Measurements from ENCODE around the gene PHLPP2.
A peak's percentile ranks its signal among the peaks of the same experiment; 100 is the strongest.

Gene PHLPP2

DNA sequence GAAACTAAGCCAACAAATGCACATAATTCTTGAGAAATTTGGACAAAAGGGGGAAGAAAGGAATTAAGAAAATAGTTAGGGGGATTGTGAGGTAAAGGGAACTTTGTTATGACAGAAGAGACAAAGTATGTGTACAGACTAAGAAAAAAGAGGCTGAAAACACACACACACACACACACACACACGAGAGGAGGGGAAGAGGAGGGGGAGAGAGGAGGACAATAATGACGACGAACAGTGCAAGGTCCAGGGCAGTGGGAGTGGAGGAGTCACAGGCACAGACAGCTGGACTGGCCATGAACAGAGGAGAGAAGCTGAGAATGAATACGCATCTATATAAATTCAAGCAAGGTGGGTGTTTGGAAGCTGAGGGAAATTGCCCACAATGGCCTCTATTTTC, 54.0 kb downstream of the PHLPP2 start:
- no peak for DNase-seq (ENCODE audit: low read depth)

DNA sequence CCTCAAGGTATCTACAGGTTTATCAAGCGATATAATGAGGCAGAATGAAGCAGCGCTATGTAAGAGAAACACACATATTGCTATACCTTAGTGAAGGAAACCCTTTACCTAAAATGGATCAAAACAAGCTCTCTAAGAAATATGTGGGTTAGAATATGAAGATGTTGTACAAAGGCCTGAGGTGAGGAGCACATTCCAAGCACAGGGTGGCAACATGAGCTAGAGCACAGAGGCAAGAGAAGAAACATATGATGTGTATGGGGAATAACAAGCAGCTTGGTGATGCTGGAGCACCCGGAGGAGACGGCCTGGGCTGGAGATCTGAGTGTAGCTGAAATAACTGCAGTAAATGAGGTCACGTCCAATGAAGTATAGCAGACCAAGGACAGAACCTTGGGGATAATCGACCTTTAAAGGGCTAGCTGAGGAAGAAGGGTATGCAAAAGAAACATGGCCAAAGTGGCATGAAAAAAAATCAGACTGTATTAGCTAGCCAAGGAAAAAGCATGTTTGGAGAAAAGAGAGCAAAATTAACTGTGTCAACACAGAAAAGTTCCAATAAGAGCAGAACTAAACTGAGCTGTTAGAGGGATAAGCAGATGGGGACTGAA, 54.5 kb downstream of the PHLPP2 start:
- no peak for DNase-seq (ENCODE audit: low read depth)

DNA sequence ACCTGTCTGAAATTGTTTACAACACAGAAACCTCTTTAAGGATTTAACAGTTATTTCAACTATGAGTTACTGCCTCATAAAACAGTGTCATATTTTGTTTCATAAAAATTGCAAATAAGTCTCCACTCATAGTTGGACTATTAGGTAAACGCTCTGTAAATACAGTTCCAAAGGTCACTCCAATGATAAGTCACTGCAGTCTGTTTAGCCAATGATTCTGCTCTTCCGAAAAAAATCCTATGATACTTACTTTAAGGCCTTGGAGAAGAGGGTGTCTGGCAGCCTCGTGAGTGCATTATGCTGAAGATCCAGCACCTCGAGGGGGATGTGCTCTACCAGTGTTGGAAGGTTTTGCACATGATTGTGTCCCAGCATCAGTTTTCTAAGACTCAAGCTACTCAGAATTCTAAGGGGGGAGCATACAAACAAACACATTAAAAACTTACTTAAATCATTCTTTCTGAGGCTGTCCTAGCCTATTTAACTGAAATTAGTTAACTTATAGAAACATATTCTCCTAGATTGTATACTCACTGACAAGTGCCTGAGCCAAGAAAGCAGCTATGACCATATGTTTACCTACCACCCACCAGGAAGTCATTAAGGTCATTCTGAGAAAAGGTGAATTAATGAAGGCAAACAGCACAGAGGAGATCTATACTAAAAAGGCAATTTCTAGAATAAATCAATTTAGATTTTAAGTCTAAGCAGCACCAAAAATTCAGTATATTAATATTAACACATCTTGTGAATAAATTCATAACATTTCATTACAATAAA, 57.4 kb downstream of the PHLPP2 start:
- no peak for DNase-seq (ENCODE audit: low read depth)

DNA sequence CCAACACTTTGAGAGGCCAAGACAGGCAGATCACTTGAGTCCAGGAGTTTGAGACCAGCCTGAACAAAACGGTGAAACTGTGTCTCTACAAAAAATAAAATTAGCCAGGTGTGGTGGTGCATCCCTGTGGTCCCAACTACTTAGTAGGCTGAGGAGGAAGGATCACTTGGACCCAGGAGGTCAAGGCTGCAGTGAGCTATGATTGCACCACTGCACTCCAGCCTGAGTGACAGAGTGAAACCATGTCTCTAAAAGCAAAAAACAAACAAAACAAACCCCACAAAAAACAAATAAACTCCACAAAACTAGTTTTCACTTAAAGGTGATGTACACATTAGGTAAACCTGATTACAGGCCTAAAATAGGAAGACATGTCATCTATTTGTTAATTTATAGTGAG, 58.2 kb downstream of the PHLPP2 start:
- DNase-seq (ENCODE audit: low read depth): no peak

DNA sequence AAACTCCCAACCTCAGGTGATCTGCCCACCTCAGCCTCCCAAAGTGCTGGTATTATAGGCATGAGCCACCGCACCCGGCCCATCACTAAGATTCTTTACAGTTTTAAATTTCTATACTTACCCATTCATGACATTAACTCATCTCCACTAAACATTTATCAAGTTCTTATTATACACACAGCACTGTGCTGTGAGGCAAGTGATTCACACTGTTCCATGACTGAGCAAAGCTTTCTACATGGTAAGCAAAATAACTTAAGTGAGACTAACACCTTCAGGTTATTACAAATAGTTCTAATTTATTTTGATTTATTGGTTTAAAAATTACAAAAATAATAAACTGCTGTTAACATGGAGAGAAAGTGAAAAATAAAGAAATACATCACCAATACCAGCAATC, 65.0 kb downstream of the PHLPP2 start:
- no peak for DNase-seq (ENCODE audit: low read depth)

DNA sequence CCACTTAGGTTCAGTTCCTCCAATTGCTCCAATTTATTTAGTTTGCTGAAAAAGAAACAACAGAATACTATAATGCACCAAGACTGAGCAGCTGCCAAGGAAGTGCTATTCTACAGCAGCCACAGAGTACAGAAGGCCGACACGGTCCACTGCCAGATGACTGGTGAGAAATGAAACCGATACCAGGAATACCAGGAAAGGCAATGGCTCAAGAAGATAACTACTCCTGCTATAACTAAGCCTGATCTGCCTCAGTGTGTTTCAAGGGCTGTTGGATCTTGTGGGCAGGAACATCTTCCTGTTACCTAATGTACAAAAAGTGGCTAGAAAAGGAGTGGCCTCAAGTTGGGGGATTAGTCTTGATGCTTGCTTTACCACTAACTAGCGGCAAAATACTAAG, 65.7 kb downstream of the PHLPP2 start:
- DNase-seq (ENCODE audit: low read depth): no peak

DNA sequence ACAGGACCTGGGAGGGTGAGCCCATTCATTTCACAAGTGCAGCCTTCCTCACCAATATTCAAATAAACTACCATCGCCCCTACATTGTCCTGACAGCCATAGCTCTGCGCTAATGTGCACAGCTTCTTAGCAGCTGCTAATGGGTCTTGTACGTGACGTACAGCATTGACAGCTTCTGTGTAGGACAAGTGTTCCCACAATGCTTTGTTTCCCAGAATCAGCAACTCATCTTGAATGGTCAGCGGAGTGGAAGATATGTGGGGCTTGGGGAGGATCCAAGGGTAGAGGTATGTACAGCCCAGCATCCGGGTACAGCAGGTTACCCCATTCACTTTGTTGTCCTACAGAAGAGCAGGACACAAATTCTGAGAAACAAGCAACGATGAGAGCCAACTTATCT, 74.8 kb downstream of the PHLPP2 start:
- DNase-seq (ENCODE audit: low read depth): no peak

DNA sequence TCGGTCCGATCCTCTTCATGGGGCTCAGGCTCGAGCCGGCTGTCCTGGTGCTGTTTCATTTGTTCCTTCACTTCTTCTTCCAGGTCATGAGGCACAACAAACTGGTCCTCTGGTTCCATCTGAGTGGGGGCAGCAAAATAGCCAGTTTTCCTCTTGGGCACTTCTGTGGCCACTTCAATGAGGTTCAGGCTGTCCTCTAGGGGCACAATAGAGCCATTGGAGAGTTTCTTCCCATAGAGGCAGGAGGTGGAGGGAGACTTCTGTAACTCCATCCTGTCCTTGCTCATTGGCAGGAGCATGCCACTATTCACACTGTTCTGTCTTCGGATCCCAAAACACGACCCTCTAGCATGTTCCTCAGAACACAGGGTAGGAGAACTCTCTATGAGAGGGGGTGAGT, 75.6 kb downstream of the PHLPP2 start:
- DNase-seq (ENCODE audit: low read depth): no peak

DNA sequence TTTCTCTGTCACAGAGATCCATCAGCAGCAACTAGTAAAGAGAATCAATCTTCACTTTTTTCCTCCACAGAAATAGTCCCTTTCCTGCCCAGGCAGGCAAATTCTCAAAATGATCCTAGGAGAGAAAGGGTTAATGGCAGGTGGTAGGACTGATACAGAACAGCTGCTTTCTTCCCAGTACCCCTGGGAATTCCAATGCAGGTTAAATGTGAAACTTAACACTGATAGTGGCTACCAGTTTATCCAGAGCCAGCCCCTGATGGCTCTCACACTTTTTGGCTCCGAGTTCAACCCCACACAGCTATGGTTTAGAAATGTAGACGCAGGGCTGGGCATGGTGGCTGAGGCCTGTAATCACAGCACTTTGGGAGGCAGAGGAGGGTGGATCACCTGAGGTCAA, 76.3 kb downstream of the PHLPP2 start:
- no peak for DNase-seq (ENCODE audit: low read depth)

DNA sequence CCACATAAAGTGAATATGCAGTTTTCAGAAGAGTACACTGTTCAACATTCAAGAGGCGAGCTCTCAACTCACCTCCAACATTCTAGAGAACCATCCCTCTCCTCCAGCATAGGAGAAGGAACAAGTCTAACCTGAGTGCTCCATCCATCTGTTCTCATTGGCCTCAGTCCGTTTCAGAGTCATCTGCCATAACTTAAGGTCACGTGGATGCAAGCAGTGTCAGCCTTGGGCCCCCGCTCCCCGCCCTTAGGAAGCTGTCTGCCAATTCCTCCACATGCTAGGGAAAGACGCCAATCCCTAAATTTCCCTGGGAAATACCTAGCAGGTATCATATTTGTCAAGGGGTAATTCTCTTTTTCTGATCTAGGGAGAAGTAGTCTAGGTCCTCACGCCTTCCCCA, 77.1 kb downstream of the PHLPP2 start:
- no peak for DNase-seq (ENCODE audit: low read depth)

DNA sequence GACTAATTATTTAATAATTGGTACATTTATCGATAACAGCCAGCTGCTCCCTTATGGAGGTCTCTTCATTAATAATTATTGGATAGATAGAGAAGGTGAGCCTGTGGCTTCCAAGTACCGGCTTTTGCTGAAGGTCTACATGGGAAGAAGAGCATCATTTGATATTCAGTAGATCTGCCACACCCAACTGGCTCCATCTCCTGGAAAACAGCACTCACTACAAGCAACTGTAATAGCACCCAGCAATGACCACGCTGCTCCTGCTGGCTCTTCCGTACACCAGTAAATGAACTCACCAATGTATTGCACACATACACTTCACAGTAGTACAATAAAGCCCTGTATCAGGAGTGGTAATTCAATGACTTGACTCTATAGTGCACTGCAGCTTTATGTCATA, 79.1 kb downstream of the PHLPP2 start:
- DNase-seq (ENCODE audit: low read depth): no peak

DNA sequence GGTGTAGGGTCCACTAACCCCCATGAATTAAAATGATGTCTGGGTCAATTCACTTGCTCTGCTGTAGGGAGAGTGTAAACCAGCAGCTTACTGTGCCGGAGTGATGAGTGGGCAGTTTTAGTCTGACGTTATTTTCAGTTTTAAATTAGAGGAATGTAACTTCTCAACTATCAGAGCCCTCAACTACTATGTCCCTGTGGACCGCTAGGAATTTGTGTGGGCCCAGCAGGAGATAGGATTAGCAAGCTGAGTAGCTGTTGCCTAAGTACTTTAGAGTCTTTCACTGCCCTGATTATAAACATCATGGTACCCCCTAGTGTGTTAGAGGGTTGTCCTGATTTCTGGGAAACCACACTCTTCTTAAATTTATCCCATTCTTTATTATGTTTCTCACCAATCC, 87.1 kb downstream of the PHLPP2 start:
- peak; percentile 65 for DNase-seq (ENCODE audit: low read depth)

DNA sequence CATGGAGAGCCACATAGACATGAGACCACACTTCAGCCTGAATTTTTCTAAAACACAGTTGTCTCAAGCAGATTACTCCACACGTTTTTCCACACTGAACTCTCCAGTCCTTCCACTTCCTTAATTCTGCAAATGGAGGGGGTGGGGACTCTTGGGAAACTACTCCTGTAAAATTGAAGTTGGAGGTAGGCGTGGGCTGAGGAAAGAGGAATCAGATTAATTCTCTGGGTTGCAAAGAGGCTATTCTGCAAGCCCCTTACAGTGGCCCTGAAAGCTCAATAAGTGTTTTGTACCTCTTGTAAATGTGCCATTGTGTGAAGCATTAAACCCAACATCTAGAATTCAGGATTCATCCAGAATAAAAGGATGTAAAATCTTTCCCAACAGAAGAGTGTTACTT, 88.9 kb downstream of the PHLPP2 start:
- DNase-seq (ENCODE audit: low read depth): no peak

DNA sequence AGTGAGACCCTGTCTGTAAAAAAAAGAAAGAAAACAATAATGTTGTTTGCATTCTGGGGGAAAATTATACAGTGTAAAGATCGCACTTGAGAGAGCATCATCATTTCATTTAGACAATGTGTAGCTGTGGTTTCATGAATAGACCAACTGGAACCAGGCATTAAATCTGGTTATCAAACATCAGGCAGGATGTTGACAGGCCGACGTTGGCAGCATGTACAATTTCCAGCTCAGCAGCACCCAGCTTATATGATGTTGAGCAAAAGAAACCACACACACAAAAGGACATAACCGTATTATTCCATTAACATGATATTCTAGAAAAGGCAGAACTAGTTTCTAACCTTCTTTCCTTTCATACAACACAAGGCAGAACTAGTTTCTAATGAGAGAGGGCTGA, 92.7 kb downstream of the PHLPP2 start:
- DNase-seq (ENCODE audit: low read depth): no peak

DNA sequence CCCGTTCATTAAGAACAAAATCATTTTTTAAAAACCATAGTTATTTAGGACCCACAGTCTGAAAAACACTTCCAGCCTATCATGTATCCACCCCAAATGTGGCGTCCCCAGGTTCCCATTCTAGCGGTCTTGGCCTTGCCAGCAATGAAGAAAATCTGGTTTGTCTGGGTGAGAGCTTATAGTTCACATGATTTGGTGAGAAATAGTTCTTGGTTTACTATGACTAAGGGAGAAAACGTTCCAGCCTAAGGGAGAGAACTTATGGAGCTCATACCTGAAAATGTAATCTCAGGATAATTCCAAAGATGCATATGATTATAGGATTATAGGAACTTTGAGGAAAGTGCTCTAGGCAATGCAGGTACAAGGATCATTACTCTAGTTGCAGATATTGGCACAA, 93.7 kb downstream of the PHLPP2 start:
- DNase-seq (ENCODE audit: low read depth): no peak

DNA sequence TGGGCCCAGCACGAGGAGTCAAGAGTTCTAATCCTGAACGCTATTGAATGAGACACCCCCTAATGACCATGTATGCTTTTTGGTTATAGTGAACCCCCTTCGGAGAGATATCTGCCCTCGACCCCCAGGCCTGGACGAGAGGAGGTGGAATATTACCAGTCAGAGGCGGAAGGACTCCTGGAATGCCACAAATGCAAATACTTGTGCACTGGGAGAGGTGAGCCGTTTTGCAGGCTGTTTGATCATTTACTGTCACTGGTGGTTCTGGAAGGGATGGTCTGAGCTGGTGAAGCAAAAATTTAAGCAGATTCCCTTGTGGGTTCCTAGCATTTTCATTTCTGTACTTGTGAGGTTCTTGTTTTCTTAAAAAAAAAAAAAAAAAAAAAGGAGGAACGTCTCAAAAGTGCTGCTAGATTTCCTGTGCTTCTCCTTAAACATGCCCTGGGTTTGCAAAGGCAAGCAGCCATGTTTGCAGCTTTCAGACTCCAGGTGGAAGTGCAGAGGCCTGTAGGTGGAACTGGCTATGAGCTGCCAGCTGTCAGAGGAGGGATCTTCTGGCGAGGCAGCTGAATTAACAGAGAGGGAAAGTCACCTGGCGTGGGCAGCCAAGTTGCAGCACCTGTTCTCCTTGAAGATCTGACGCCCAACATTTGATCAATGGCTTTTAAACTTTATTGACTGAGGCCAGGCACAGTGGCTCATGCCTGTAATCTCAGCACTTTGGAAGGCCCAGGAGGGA, 95.1 kb downstream of the PHLPP2 start:
- DNase-seq (ENCODE audit: low read depth): no peak

DNA sequence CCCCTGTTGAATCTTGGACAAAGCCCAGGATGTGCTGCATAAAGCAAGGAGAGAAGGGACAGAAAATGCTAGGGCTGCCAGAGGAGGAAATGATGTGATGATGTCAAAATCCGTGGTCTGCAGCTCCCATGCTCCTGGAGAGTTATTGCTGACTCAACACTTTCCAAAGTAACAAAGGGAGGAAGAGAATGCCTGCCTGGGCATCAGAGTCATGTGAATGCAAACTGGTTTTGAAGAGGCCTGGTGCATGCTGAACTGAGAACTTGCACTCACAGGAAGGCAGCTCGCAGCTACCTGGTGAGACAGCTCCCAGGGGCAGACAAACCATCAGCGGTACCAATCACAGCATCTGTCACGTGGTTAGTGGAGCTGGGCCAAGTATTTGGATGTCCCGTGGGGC, 95.7 kb downstream of the PHLPP2 start:
- DNase-seq (ENCODE audit: low read depth): no peak

DNA sequence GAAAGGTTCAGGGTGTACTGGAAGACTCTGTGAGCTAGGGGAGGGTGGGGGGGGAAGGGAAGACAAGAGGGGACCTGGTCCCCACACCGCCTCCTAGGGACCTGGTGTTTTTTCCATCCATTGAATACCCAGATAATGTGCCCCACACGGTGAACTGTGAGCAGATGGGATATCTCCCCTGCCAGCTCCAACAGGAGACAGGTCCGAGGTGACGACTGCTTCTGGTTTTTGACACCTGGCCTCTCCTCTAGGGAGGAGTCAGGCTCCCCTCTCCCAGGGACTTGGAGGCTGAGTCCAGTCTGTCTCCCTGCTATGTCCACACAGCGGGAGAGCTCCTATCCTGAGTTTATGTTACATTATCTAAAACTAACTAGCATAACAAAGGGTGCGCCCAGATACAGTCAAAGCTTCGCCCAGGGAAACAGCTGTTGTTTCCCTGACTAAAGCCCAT, 96.7 kb downstream of the PHLPP2 start:
- no peak for DNase-seq (ENCODE audit: low read depth)

DNA sequence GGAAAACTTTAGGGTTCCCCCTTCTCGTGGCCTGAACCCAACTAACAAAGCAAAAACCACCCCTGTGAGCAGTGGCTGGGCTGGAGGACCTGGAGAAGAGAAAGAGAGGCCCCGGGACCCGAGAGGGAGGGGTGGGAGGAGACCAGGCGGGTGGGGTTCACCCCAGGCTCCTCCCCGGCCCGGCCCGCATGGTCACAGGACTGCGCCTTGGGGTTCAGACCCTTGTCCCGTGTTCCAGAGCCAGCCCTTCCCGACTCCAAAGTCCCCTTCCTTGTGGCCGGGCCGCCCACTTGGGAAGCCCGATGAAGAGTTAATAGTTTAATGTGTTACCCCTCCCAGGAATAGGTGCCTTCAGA, 97.7 kb downstream of the PHLPP2 start:
- DNase-seq (ENCODE audit: low read depth): no peak

DNA sequence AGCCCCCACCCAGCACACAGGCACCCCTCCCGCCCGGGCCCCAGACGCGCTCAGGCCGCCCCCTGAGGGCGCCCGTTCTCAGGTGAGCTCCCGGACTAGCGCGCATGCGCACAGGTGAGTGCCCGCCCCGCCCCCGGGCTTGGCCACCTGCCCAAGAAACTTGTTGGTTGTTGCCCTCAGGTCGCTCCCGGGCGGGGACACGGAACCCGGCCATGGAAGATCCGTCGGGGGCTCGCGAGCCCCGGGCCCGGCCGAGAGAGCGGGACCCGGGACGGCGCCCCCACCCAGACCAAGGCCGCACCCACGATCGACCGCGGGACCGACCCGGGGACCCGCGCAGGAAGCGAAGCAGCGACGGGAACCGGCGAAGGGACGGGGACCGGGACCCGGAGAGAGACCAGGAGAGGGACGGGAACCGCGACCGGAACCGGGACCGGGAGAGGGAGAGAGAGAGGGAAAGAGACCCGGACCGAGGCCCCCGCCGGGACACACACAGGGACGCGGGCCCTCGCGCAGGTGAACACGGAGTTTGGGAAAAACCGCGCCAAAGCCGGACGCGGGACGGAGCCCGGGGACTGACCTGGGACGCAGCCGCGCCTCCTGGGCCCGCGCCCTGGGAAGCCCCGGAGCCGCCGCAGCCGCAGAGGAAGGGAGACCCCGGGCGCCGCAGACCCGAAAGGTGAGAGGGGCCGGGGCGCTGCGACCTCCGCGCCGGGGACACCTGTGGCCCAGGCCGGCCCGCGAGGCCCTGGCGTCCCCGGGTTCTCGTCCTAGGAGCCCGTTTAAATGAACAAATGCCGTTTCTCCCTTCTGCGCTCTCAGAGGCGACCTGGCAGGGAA, 98.3 kb downstream of the PHLPP2 start, which contains the start of gene MARVELD3:
TSS of gene MARVELD3 (plus strand) at position 167 of the 840 bp plus-strand sequence. CDS start at position 213, 46 bp downstream.
- no peak for DNase-seq (ENCODE audit: low read depth)

DNA sequence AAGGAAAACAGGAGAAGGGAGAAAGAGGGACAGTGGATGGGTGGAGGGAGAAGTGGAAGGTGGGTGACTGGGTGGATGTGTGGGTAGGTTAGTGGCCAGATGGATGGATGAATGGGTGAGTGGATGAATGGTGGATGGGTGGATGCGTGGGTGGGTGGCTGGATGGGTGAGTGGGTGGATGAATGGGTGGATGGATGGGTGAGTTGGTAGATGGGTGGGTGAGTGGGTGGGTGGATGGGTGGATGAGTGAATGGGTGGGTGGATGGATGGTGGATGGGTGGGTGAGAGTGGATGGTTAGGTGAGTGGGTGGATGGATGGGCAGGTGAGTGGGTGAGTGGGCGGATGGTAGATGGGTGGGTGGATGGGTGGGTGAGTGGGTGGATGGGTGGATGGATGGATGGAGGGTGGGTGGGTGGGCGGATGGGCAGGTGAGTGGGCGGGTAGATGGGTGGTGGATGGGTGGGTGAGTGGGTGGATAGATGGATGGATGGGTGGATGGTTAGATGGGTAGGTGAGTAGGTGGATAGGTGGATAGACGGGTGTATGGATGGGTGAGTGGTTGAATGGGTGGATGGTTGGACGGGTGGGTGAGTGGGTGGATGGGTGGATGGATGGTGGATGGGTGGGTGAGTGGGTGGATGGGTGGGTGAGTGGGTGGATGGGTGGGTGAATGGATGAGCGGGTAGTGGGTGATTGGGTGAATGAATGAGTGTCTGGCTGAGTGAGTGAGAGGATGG, 99.2 kb downstream of the PHLPP2 start:
- no peak for DNase-seq (ENCODE audit: low read depth)

DNA sequence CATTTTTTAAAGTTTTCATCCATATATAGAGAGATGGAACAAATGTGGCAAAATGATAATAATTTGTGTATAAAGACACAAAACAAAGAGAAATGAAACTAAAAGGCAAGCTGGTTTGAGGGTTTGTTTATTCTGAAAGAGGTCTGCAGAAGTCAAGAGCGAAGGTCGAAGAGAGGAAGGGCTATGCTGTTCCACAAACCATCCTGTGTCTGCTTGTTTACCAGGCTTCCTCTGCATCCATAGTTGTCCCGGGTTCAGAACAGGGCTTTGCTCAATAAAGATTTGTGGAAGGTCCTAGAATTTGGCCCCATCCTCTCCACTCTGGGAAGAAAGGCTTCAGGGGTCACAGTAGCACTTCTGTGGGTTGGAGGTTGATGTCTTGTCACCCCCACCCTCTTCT, 100.9 kb downstream of the PHLPP2 start:
- no peak for DNase-seq (ENCODE audit: low read depth)

Measured in fibroblast of the conjunctiva (primary cell).